Activated naive CD4-positive, alpha-beta T cell (primary cell): Measurements from ENCODE around the gene U2AF1L4.

Source experiments
- DNase-seq, 4 experiments: peaks; one replicate each; lab custom pipeline; 2025; lab: John Stamatoyannopoulos, UW

The U2AF1L4 gene

GRCh38 chr19:35745328-35746086 lies at the start of gene U2AF1L4, which contains the start of gene PSENEN:
U2AF1L4 (minus strand) TSS chr19:35745418; CDS start chr19:35745391, 27 bp downstream.
PSENEN (plus strand) TSS chr19:35745651; CDS start chr19:35745931, 280 bp downstream.
- peak; percentile 80 to 92 (median 84) for DNase-seq

- no peak for DNase-seq
These were observed 48.4 kb upstream of the U2AF1L4 start for GRCh38 chr19:35793381-35794165.

GRCh38 chr19:35792888-35793287 lies 47.7 kb upstream of the U2AF1L4 start:
- DNase-seq: no peak

GRCh38 chr19:35792312-35792711 lies 47.1 kb upstream of the U2AF1L4 start:
- DNase-seq: no peak

- no peak for DNase-seq
These were observed 46.6 kb upstream of the U2AF1L4 start for GRCh38 chr19:35791814-35792279.

- DNase-seq: no peak
These were observed 46.0 kb upstream of the U2AF1L4 start for GRCh38 chr19:35790981-35791813.

GRCh38 chr19:35789978-35790944 lies 45.0 kb upstream of the U2AF1L4 start:
- DNase-seq: no peak

GRCh38 chr19:35789195-35789977 lies 44.2 kb upstream of the U2AF1L4 start:
- no peak for DNase-seq

GRCh38 chr19:35788205-35788960 lies 43.2 kb upstream of the U2AF1L4 start:
- DNase-seq: no peak

GRCh38 chr19:35787227-35787799 lies 42.1 kb upstream of the U2AF1L4 start:
- no peak for DNase-seq

- DNase-seq: no peak
These were observed 41.3 kb upstream of the U2AF1L4 start for GRCh38 chr19:35786299-35787160.

- no peak for DNase-seq
These were observed 40.1 kb upstream of the U2AF1L4 start for GRCh38 chr19:35785339-35785627.

GRCh38 chr19:35784503-35785338 lies 39.5 kb upstream of the U2AF1L4 start:
- no peak for DNase-seq

GRCh38 chr19:35783469-35784434 lies 38.5 kb upstream of the U2AF1L4 start:
- no peak for DNase-seq

- DNase-seq: no peak
These were observed 37.4 kb upstream of the U2AF1L4 start for GRCh38 chr19:35782589-35782988.

- DNase-seq: no peak
These were observed 36.4 kb upstream of the U2AF1L4 start for GRCh38 chr19:35781650-35782049.
